Immature natural killer cell (primary cell): ENCODE measurements around the gene SHB. TPM values are rescaled to one million over a fixed set of nuclear protein-coding genes. Genes with fewer than 3 reads are reported as not detected.

Experiments used
- DNase-seq, 3 donors: peaks; one replicate each; pipeline ENCODE4 v3.0.0; 2022; ENCODE audit warnings: mixed read lengths in 1 of 3
- H3K27ac Mint-ChIP-seq, 6 donors: one replicate each; pipeline ENCODE4 v1.8.0; 2020; ENCODE audit warnings: mixed read lengths in 6 of 6, mild to moderate bottlenecking in 5 of 6, inconsistent platforms in 4 of 6, moderate library complexity in 3 of 6
- H3K27me3 Mint-ChIP-seq, 3 donors: one replicate each; pipeline ENCODE4 v1.8.0; 2020 to 2021; ENCODE audit warnings: low read depth in 3 of 3, mild to moderate bottlenecking in 3 of 3, mixed read lengths in 3 of 3, moderate library complexity in 3 of 3, inconsistent platforms in 1 of 3
- H3K36me3 Mint-ChIP-seq, 3 donors: one replicate each; pipeline ENCODE4 v1.8.0; 2020; ENCODE audit warnings: mixed read lengths in 3 of 3, inconsistent platforms in 2 of 3, mild to moderate bottlenecking in 2 of 3
- H3K4me1 Mint-ChIP-seq, 2 donors: one replicate each; pipeline ENCODE4 v1.8.0; 2020; ENCODE audit warnings: inconsistent platforms in 2 of 2, mild to moderate bottlenecking in 2 of 2, mixed read lengths in 2 of 2, moderate library complexity in 1 of 2
- H3K4me3 Mint-ChIP-seq, 5 donors: one replicate each; pipeline ENCODE4 v1.8.0; 2020; ENCODE audit warnings: mild to moderate bottlenecking in 5 of 5, mixed read lengths in 5 of 5, inconsistent platforms in 3 of 5, moderate library complexity in 3 of 5
- H3K9me3 Mint-ChIP-seq, 6 donors: one replicate each; pipeline ENCODE4 v1.8.0; 2020; ENCODE audit warnings: mild to moderate bottlenecking in 6 of 6, mixed read lengths in 6 of 6, inconsistent platforms in 4 of 6, moderate library complexity in 3 of 6
- polyA plus RNA-seq, 3 donors: library from polyadenylated mRNA; unstranded; fragments of 300-500 nt; fragmentation: Illumina TruSeq; gene quantifications; one replicate each; pipeline ENCODE4 v1.2.3, GENCODE V29; 2021

The SHB gene
- polyA plus RNA-seq, 3 donors from 2014 or later: 0.39 to 0.70 (median 0.57) TPM

- DNase-seq: no peak
- Mint-ChIP-seq H3K27ac (peak overlapping the region in 3 of 6 donors; percentile 37 to 76 (median 68)), H3K9me3 (no peaks in the 10 kb centered on the region), H3K36me3 (no peaks in the 10 kb centered on the region), H3K4me1 (peaks cover 42 to 66% of the 10 kb centered on the region in 2 donors), H3K27me3 (peaks cover 3 to 11% (median 3%) of the 10 kb centered on the region in 3 donors), H3K4me3 (no peak overlapping the region)
Measured at GRCh38 chr9:38003946-38004808, 64.8 kb downstream of the SHB start.

- Mint-ChIP-seq H3K27me3 (peaks cover 1 to 11% (median 7%) of the 10 kb centered on the region in 3 donors), H3K9me3 (no peaks in the 10 kb centered on the region), H3K4me3 (peak overlapping the region; percentile 56 to 75 (median 59)), H3K4me1 (peaks cover 32 to 56% of the 10 kb centered on the region in 2 donors), H3K27ac (peak overlapping the region in 5 of 6 donors; percentile 24 to 81 (median 71)), H3K36me3 (no peaks in the 10 kb centered on the region)
- peak; percentile 52 to 56 (median 54) for DNase-seq
Measured at GRCh38 chr9:38003230-38003629, 65.8 kb downstream of the SHB start.

GRCh38 chr9:38001430-38001829 is 67.6 kb downstream of the SHB start:
- peaks cover 1 to 11% (median 7%) of the 10 kb centered on the region in 3 donors for H3K27me3 Mint-ChIP-seq
- H3K4me1 Mint-ChIP-seq: peaks cover 22 to 38% of the 10 kb centered on the region in 2 donors
- H3K27ac Mint-ChIP-seq: no peak overlapping the region
- no peaks in the 10 kb centered on the region for H3K9me3 Mint-ChIP-seq
- no peaks in the 10 kb centered on the region for H3K36me3 Mint-ChIP-seq
- H3K4me3 Mint-ChIP-seq: peak overlapping the region in 1 of 5 donors; percentile 46
- no peak for DNase-seq

GRCh38 chr9:38000735-38001134 is 68.3 kb downstream of the SHB start:
- peak overlapping the region in 2 of 6 donors; percentile 60 to 64 for H3K27ac Mint-ChIP-seq

GRCh38 chr9:38000332-38000731 is 68.7 kb downstream of the SHB start:
- Mint-ChIP-seq H3K4me3 (no peak overlapping the region), H3K27me3 (peaks cover 4 to 10% (median 7%) of the 10 kb centered on the region in 3 donors), H3K4me1 (peaks cover 22 to 31% of the 10 kb centered on the region in 2 donors), H3K9me3 (no peaks in the 10 kb centered on the region), H3K27ac (no peak overlapping the region), H3K36me3 (no peaks in the 10 kb centered on the region)
- no peak for DNase-seq

More at GRCh38 chr9:38000735-38001134, 68.3 kb downstream of the SHB start:
- Mint-ChIP-seq H3K9me3 (no peaks in the 10 kb centered on the region), H3K36me3 (no peaks in the 10 kb centered on the region), H3K4me1 (peaks cover 22 to 31% of the 10 kb centered on the region in 2 donors), H3K4me3 (no peak overlapping the region), H3K27me3 (peaks cover 1 to 10% (median 7%) of the 10 kb centered on the region in 3 donors)
- no peak for DNase-seq

- Mint-ChIP-seq H3K36me3 (no peaks in the 10 kb centered on the region), H3K4me1 (peaks cover 26 to 35% of the 10 kb centered on the region in 2 donors), H3K27ac (peak overlapping the region in 1 of 6 donors; percentile 35), H3K9me3 (no peaks in the 10 kb centered on the region), H3K4me3 (no peak overlapping the region), H3K27me3 (peaks cover 6 to 10% (median 7%) of the 10 kb centered on the region in 3 donors)
- no peak for DNase-seq
Measured at GRCh38 chr9:37999588-38000189, 69.3 kb downstream of the SHB start.

GRCh38 chr9:37998881-37999587 is 70.0 kb downstream of the SHB start:
- DNase-seq: no peak
- H3K9me3 Mint-ChIP-seq: no peaks in the 10 kb centered on the region
- H3K27me3 Mint-ChIP-seq: peaks cover 3 to 10% (median 6%) of the 10 kb centered on the region in 3 donors
- H3K27ac Mint-ChIP-seq: no peak overlapping the region
- H3K4me3 Mint-ChIP-seq: no peak overlapping the region
- H3K4me1 Mint-ChIP-seq: peaks cover 32 to 42% of the 10 kb centered on the region in 2 donors
- H3K36me3 Mint-ChIP-seq: no peaks in the 10 kb centered on the region

- peaks cover 3 to 7% (median 4%) of the 10 kb centered on the region in 3 donors for H3K27me3 Mint-ChIP-seq
- peaks cover 26 to 39% of the 10 kb centered on the region in 2 donors for H3K4me1 Mint-ChIP-seq
- H3K27ac Mint-ChIP-seq: no peak overlapping the region
- H3K9me3 Mint-ChIP-seq: no peaks in the 10 kb centered on the region
- no peaks in the 10 kb centered on the region for H3K36me3 Mint-ChIP-seq
- no peak overlapping the region for H3K4me3 Mint-ChIP-seq
- no peak for DNase-seq
Measured at GRCh38 chr9:37997636-37998374, 71.2 kb downstream of the SHB start.

- DNase-seq: no peak
- Mint-ChIP-seq H3K27me3 (peaks cover 3 to 5% (median 4%) of the 10 kb centered on the region in 3 donors), H3K4me1 (peaks cover 18 to 32% of the 10 kb centered on the region in 2 donors), H3K4me3 (no peak overlapping the region), H3K9me3 (no peaks in the 10 kb centered on the region), H3K36me3 (no peaks in the 10 kb centered on the region), H3K27ac (peak overlapping the region in 1 of 6 donors; percentile 12)
Measured at GRCh38 chr9:37996819-37997217, 72.2 kb downstream of the SHB start.

- Mint-ChIP-seq H3K4me3 (no peak overlapping the region), H3K9me3 (no peaks in the 10 kb centered on the region), H3K36me3 (no peaks in the 10 kb centered on the region), H3K27me3 (peaks cover 3 to 5% (median 4%) of the 10 kb centered on the region in 3 donors), H3K27ac (peak overlapping the region in 2 of 6 donors; percentile 12 to 59), H3K4me1 (peaks cover 15 to 27% of the 10 kb centered on the region in 2 donors)
- no peak for DNase-seq
Measured at GRCh38 chr9:37995961-37996818, 72.8 kb downstream of the SHB start.

GRCh38 chr9:37995348-37995737 is 73.7 kb downstream of the SHB start:
- Mint-ChIP-seq H3K4me1 (peaks cover 15 to 23% of the 10 kb centered on the region in 2 donors), H3K4me3 (peak overlapping the region in 1 of 5 donors; percentile 44), H3K36me3 (no peaks in the 10 kb centered on the region), H3K27ac (peak overlapping the region in 1 of 6 donors; percentile 59), H3K27me3 (peaks cover 3 to 5% (median 4%) of the 10 kb centered on the region in 3 donors), H3K9me3 (no peaks in the 10 kb centered on the region)
- no peak for DNase-seq

GRCh38 chr9:37994639-37995347 is 74.2 kb downstream of the SHB start:
- peak overlapping the region in 2 of 5 donors; percentile 14 to 69 for H3K4me3 Mint-ChIP-seq
- H3K4me1 Mint-ChIP-seq: peaks cover 15 to 23% of the 10 kb centered on the region in 2 donors
- H3K9me3 Mint-ChIP-seq: no peaks in the 10 kb centered on the region
- peak in 2 of 3 donors; percentile 11 to 23 for DNase-seq
- H3K27me3 Mint-ChIP-seq: peaks cover 3 to 5% (median 4%) of the 10 kb centered on the region in 3 donors
- no peaks in the 10 kb centered on the region for H3K36me3 Mint-ChIP-seq
- H3K27ac Mint-ChIP-seq: peak overlapping the region in 3 of 6 donors; percentile 18 to 59 (median 53)
